Measurements from ENCODE around the gene RASL10A. TPM values are rescaled to one million over a fixed set of nuclear protein-coding genes. Genes with fewer than 3 reads are reported as not detected.

The RASL10A gene
- total RNA-seq, 1 experiment from 2014 or later, result 1.6 TPM

GRCh38 chr22:29341849-29342127, 26.3 kb upstream of the RASL10A start:
- peaks cover 38% of the 10 kb centered on the region for H3K36me3 Mint-ChIP-seq (ENCODE audit: insufficient read depth, unreplicated experiment)
- CTCF ChIA-PET, result interaction anchor here (0.6 kb wide), 1 partner anchor 898 kb away, joined by 3 read pairs; no protein-coding TSS in a partner anchor
- no peaks in the 10 kb centered on the region for H3K4me1 Mint-ChIP-seq (ENCODE audit: low read depth, unreplicated experiment)
- intact Hi-C loops (cut with micrococcal nuclease; ENCODE audit: unreplicated experiment), result no loop called here
- TF ChIP-seq CTCF (IDR thresholded peaks at IDR 0.05; ENCODE audit: unreplicated experiment), result no peak
- no peaks in the 10 kb centered on the region for H3K9me3 Mint-ChIP-seq (ENCODE audit: low read depth, unreplicated experiment)
- no peaks in the 10 kb centered on the region for H3K27me3 Mint-ChIP-seq (ENCODE audit: unreplicated experiment)
- DNase-seq, result no peak
- no peak overlapping the region for H3K4me3 Mint-ChIP-seq (ENCODE audit: low read depth, unreplicated experiment)
- no peak overlapping the region for H3K27ac Mint-ChIP-seq (ENCODE audit: unreplicated experiment)
- BruUV-seq (replicated peaks), result no TSS peak

GRCh38 chr22:29341056-29341848, 25.8 kb upstream of the RASL10A start:
- H3K27me3 Mint-ChIP-seq (ENCODE audit: unreplicated experiment), result no peaks in the 10 kb centered on the region
- no peak overlapping the region for H3K27ac Mint-ChIP-seq (ENCODE audit: unreplicated experiment)
- no peak for DNase-seq
- no peak for TF ChIP-seq CTCF (IDR thresholded peaks at IDR 0.05; ENCODE audit: unreplicated experiment)
- no TSS peak for BruUV-seq (replicated peaks)
- H3K4me1 Mint-ChIP-seq (ENCODE audit: low read depth, unreplicated experiment), result no peaks in the 10 kb centered on the region
- H3K36me3 Mint-ChIP-seq (ENCODE audit: insufficient read depth, unreplicated experiment), result peaks cover 40% of the 10 kb centered on the region
- H3K4me3 Mint-ChIP-seq (ENCODE audit: low read depth, unreplicated experiment), result no peak overlapping the region
- CTCF ChIA-PET, result interaction anchor here (0.6 kb wide), 1 partner anchor 36 kb away, joined by 5 read pairs; no protein-coding TSS in a partner anchor
- H3K9me3 Mint-ChIP-seq (ENCODE audit: low read depth, unreplicated experiment), result no peaks in the 10 kb centered on the region
- intact Hi-C loops (cut with micrococcal nuclease; ENCODE audit: unreplicated experiment), result no loop called here

GRCh38 chr22:29340566-29340965, 25.1 kb upstream of the RASL10A start:
- Mint-ChIP-seq H3K27ac (ENCODE audit: unreplicated experiment) (no peak overlapping the region), H3K36me3 (ENCODE audit: insufficient read depth, unreplicated experiment) (peaks cover 36% of the 10 kb centered on the region), H3K9me3 (ENCODE audit: low read depth, unreplicated experiment) (no peaks in the 10 kb centered on the region), H3K4me3 (ENCODE audit: low read depth, unreplicated experiment) (no peak overlapping the region), H3K4me1 (ENCODE audit: low read depth, unreplicated experiment) (no peaks in the 10 kb centered on the region), H3K27me3 (ENCODE audit: unreplicated experiment) (no peaks in the 10 kb centered on the region)
- CTCF ChIA-PET, result no interaction called here
- DNase-seq, result no peak
- no TSS peak for BruUV-seq (replicated peaks)
- intact Hi-C loops (cut with micrococcal nuclease; ENCODE audit: unreplicated experiment), result no loop called here
- no peak for TF ChIP-seq CTCF (IDR thresholded peaks at IDR 0.05; ENCODE audit: unreplicated experiment)

- intact Hi-C loops (cut with micrococcal nuclease; ENCODE audit: unreplicated experiment), result no loop called here
- peaks cover 31% of the 10 kb centered on the region for H3K36me3 Mint-ChIP-seq (ENCODE audit: insufficient read depth, unreplicated experiment)
- H3K4me3 Mint-ChIP-seq (ENCODE audit: low read depth, unreplicated experiment), result no peak overlapping the region
- no peak for DNase-seq
- no TSS peak for BruUV-seq (replicated peaks)
- no peaks in the 10 kb centered on the region for H3K9me3 Mint-ChIP-seq (ENCODE audit: low read depth, unreplicated experiment)
- CTCF ChIA-PET, result no interaction called here
- no peak for TF ChIP-seq CTCF (IDR thresholded peaks at IDR 0.05; ENCODE audit: unreplicated experiment)
- no peak overlapping the region for H3K27ac Mint-ChIP-seq (ENCODE audit: unreplicated experiment)
- no peaks in the 10 kb centered on the region for H3K4me1 Mint-ChIP-seq (ENCODE audit: low read depth, unreplicated experiment)
- no peaks in the 10 kb centered on the region for H3K27me3 Mint-ChIP-seq (ENCODE audit: unreplicated experiment)
Measured at GRCh38 chr22:29339381-29340235, 24.1 kb upstream of the RASL10A start.
